ENCODE measurements around the gene RPS6KA5.
"Not testable (repeated sequence)": the region's sequence is repeated elsewhere in the genome, so short reads cannot be mapped to it uniquely, and the experiment has no call there.

Gene RPS6KA5

GRCh38 chr14:90986510-90986909 is 73.9 kb downstream of the RPS6KA5 start:
- no peak overlapping the region for H3K27ac ChIP-seq
- TF ChIP-seq CTCF (IDR thresholded peaks at IDR 0.05) (no peak), ZFX (IDR thresholded peaks at IDR 0.05; ENCODE audit: borderline replicate concordance) (no peak)

GRCh38 chr14:90985601-90986242 is 74.7 kb downstream of the RPS6KA5 start:
- no peak overlapping the region for H3K27ac ChIP-seq
- TF ChIP-seq ZFX (IDR thresholded peaks at IDR 0.05; ENCODE audit: borderline replicate concordance) (no peak), CTCF (IDR thresholded peaks at IDR 0.05) (no peak)

GRCh38 chr14:90983560-90983959 is 76.9 kb downstream of the RPS6KA5 start:
- TF ChIP-seq CTCF (IDR thresholded peaks at IDR 0.05) (no peak), ZFX (IDR thresholded peaks at IDR 0.05; ENCODE audit: borderline replicate concordance) (no peak)
- H3K27ac ChIP-seq, result no peak overlapping the region

GRCh38 chr14:90981636-90982035 is 78.8 kb downstream of the RPS6KA5 start:
- no peak overlapping the region for H3K27ac ChIP-seq
- TF ChIP-seq CTCF (IDR thresholded peaks at IDR 0.05) (no peak), ZFX (IDR thresholded peaks at IDR 0.05; ENCODE audit: borderline replicate concordance) (no peak)

GRCh38 chr14:90980636-90981035 is 79.8 kb downstream of the RPS6KA5 start:
- not testable (repeated sequence) for H3K27ac ChIP-seq

GRCh38 chr14:90979515-90979914 is 80.9 kb downstream of the RPS6KA5 start:
- no peak overlapping the region for H3K27ac ChIP-seq
- TF ChIP-seq ZFX (IDR thresholded peaks at IDR 0.05; ENCODE audit: borderline replicate concordance), result no peak
- no peak for TF ChIP-seq CTCF (IDR thresholded peaks at IDR 0.05)

GRCh38 chr14:90976101-90976500 is 84.3 kb downstream of the RPS6KA5 start:
- no peak overlapping the region for H3K27ac ChIP-seq
- TF ChIP-seq ZFX (IDR thresholded peaks at IDR 0.05; ENCODE audit: borderline replicate concordance), result no peak
- TF ChIP-seq CTCF (IDR thresholded peaks at IDR 0.05), result no peak

GRCh38 chr14:90971687-90972086 is 88.8 kb downstream of the RPS6KA5 start:
- TF ChIP-seq CTCF (IDR thresholded peaks at IDR 0.05) (no peak), ZFX (IDR thresholded peaks at IDR 0.05; ENCODE audit: borderline replicate concordance) (no peak)
- no peak overlapping the region for H3K27ac ChIP-seq
